Measurements from ENCODE around the gene EXPH5.

Gene EXPH5

GRCh38 chr11:108601150-108601549 lies 7.6 kb upstream of the EXPH5 start:
- peak; percentile 55 for DNase-seq (ENCODE audit: low read depth)
- TF ChIP-seq CTCF (conservative IDR thresholded peaks at IDR 0.05; ENCODE audit: low read length) = no peak
- no peak overlapping the region for H3K4me3 ChIP-seq (ENCODE audit: low read length)

- no peak overlapping the region for H3K4me3 ChIP-seq (ENCODE audit: low read length)
- no peak for DNase-seq (ENCODE audit: low read depth)
- TF ChIP-seq CTCF (conservative IDR thresholded peaks at IDR 0.05; ENCODE audit: low read length) = no peak
Measured at GRCh38 chr11:108599978-108600377, 6.4 kb upstream of the EXPH5 start.

- no peak overlapping the region for H3K4me3 ChIP-seq (ENCODE audit: low read length)
Measured at GRCh38 chr11:108597736-108598355, 4.3 kb upstream of the EXPH5 start.

GRCh38 chr11:108596701-108597100 lies 3.1 kb upstream of the EXPH5 start:
- DNase-seq (ENCODE audit: low read depth) = no peak
- H3K4me3 ChIP-seq (ENCODE audit: low read length) = no peak overlapping the region
- no peak for TF ChIP-seq CTCF (conservative IDR thresholded peaks at IDR 0.05; ENCODE audit: low read length)

More at GRCh38 chr11:108597736-108598355, 4.3 kb upstream of the EXPH5 start:
- DNase-seq (ENCODE audit: low read depth) = peak; percentile 16
- no peak for TF ChIP-seq CTCF (conservative IDR thresholded peaks at IDR 0.05; ENCODE audit: low read length)

- no peak for TF ChIP-seq CTCF (conservative IDR thresholded peaks at IDR 0.05; ENCODE audit: low read length)
- H3K4me3 ChIP-seq (ENCODE audit: low read length) = peak overlapping the region; percentile 69
- no peak for DNase-seq (ENCODE audit: low read depth)
Measured at GRCh38 chr11:108593923-108594434, 411 bp upstream of the EXPH5 start.

- peak overlapping the region; percentile 69 for H3K4me3 ChIP-seq (ENCODE audit: low read length)
- no peak for DNase-seq (ENCODE audit: low read depth)
- TF ChIP-seq CTCF (conservative IDR thresholded peaks at IDR 0.05; ENCODE audit: low read length) = no peak
Measured at GRCh38 chr11:108592591-108593213, 866 bp downstream of the EXPH5 start.

GRCh38 chr11:108591893-108592292 lies 1.7 kb downstream of the EXPH5 start:
- DNase-seq (ENCODE audit: low read depth) = no peak
- H3K4me3 ChIP-seq (ENCODE audit: low read length) = no peak overlapping the region
- no peak for TF ChIP-seq CTCF (conservative IDR thresholded peaks at IDR 0.05; ENCODE audit: low read length)
